Activated CD8-positive, alpha-beta memory T cell treated with anti-CD3 and anti-CD28 coated beads, Interleukin-2, amount 50 U/mL, for 4 hours (primary cell): ENCODE data around the gene BCL7A.
"Not testable (repeated sequence)": the region's sequence is repeated elsewhere in the genome, so short reads cannot be mapped to it uniquely, and the experiment has no call there.

ENCODE experiments used
- DNase-seq: peaks from one replicate; pipeline ENCODE4 v3.0.0-alpha.2; 2020

BCL7A gene

DNA sequence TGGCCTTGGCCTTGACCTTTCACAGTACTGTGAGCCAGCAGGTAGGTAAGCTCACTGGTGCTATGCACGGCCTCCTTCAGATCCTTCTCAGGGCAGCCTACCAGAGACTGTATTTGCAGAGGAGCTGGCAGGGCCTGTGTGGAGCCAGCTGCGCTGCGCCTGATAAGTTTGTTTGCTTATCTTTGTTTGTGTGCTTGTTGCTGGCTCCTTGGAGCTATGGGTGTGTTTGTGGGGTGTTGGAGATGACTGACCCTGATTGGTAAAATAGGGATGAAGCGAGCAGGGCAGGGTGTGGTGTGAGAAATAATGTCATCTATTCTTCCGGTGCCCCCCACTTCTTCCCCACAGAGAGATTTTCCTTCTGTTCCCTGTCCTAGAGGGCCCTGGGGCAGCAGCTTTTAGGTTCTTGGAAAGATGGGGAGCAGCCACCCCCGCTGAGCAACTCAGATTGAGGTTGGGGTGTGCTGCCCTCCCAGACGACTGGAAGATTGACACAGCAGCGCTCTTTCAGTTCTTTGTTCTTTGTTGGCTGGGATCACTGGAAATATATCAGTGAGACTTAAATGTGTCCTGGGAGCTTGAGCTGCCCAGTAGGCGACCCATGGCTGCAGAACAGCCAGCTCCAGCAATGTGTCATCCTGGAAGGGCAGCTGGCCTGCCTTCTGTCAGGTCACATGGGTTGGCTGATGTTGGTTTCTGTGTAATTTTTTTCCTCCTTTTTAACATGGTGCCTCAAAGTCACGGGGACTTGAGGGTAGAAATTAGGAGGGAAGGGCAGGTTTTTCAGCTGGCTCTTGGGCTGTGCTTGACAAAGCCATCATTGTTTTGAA, 76.5 kb downstream of the BCL7A start:
- no peak for DNase-seq

- DNase-seq: no peak
Observed at GRCh38 chr12:122099280-122099749, 77.6 kb downstream of the BCL7A start.

DNA sequence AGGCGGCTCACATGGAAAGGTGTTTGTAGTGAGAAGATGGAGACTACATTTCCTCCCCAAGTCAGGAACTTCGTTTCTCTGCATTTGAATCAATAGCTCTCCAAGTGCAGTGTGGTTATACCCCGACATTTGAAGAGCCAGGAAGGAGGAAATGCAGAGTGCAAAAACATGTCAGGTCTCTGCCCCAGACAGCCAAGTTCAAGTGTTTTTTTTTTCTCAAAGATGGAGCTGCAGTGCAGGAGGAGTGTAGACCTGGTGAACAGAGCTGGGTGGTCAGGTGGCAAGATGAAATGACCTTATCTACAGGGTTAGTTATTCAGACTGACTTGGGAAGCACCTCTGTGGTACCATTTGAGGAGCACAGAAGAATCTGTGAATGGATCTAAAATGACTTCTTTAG, 78.2 kb downstream of the BCL7A start:
- no peak for DNase-seq

- no peak for DNase-seq
Observed at GRCh38 chr12:122100568-122100967, 78.9 kb downstream of the BCL7A start.

GRCh38 chr12:122102331-122102730, 80.6 kb downstream of the BCL7A start:
- DNase-seq: no peak

DNA sequence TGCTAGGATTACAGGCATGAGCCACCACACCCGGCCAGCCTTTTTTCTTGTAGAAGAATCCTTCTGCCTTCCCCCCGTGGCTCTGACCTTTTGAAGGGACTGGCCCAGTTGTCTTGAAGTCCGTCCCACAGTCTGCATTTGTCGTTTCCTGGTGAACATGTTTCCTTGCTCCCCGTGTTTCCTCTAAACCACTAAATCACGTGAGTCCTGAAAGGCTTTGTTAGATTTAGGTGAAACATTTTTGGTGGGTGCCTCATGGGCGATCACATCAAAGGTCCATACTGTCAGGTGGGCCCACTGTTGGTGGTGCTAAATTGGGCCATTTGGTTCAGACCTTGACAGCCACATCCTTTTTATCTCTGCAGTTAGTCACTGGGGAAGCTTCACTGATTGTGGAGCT, 83.2 kb downstream of the BCL7A start:
- DNase-seq: no peak

- DNase-seq: not testable (repeated sequence)
Observed at GRCh38 chr12:122105496-122105895, 83.8 kb downstream of the BCL7A start.

- no peak for DNase-seq
Observed at GRCh38 chr12:122106843-122107242, 85.2 kb downstream of the BCL7A start.

DNA sequence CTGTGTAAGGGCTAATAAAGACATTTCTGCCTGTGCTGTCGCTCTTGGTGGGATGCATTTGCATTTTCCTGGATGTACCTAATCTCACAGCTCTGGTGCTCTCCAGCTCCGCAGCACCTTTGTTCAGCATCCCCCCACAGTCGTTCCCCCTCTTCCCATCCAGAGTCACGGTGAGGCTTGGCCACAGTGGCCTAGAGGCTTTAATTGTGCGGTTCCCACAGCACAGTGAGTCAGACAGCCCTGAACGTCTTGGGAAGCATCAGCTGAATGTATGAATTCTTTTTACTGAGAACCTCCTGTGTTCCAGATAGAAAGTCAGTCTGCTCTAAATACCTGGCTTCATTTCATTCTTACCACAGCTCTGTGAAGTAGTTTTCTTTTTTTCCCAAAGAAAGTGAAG, 85.6 kb downstream of the BCL7A start:
- no peak for DNase-seq

DNA sequence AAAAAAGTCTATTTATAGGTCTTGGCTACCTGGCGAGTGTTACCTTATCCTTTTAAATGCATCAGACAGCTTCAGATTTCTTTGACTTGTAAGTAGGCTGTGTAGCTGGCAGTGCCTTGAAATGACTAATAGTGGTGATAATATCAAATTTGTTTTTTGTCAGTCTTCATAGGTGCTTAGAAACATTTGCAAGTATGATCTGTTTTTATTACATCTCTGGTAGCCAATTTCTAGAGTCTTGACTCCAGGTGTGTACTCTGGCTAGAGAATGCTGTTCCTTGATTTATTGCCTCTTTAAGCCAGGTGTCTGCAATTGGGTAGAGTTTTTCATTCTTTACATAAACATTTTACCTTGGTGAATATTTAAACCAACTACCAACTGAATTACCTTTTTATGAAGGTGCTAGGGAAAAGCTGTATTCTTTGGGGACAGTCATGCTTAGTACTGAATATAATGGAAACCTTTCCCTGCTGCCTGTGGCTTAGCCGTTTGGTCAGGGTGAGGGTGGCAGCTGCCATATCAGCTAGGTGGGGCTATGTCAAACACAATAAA, 89.5 kb downstream of the BCL7A start:
- DNase-seq: no peak
